ENCODE data around the gene ATP2C2. TPM values are rescaled to one million over a fixed set of nuclear protein-coding genes. Genes with fewer than 3 reads are reported as not detected.
A peak's percentile ranks its signal among the peaks of the same experiment; 100 is the strongest.

Gene ATP2C2
- total RNA-seq, 1 donor from 2014 or later, result 6.8 TPM

- peaks cover 48% of the 10 kb centered on the region for H3K36me3 Mint-ChIP-seq (ENCODE audit: insufficient read depth)
- H3K27ac Mint-ChIP-seq, result no peak overlapping the region
- H3K4me3 Mint-ChIP-seq (ENCODE audit: low read depth), result no peak overlapping the region
Measured at GRCh38 chr16:84471316-84471715, 103.0 kb downstream of the ATP2C2 start.

GRCh38 chr16:84471966-84472365 lies 103.6 kb downstream of the ATP2C2 start:
- Mint-ChIP-seq H3K4me1 (ENCODE audit: low read depth) (peaks cover 7% of the 10 kb centered on the region), H3K27ac (no peak overlapping the region), H3K36me3 (ENCODE audit: insufficient read depth) (peaks cover 42% of the 10 kb centered on the region), H3K27me3 (no peaks in the 10 kb centered on the region), H3K4me3 (ENCODE audit: low read depth) (no peak overlapping the region), H3K9me3 (ENCODE audit: low read depth) (peaks cover 24% of the 10 kb centered on the region)
- no peak for DNase-seq (ENCODE audit: low spot score, unreplicated experiment)
- no peak for TF ChIP-seq CTCF (IDR thresholded peaks at IDR 0.05; ENCODE audit: unreplicated experiment)

More at GRCh38 chr16:84471316-84471715, 103.0 kb downstream of the ATP2C2 start:
- TF ChIP-seq CTCF (IDR thresholded peaks at IDR 0.05; ENCODE audit: unreplicated experiment), result no peak
- Mint-ChIP-seq H3K27me3 (no peaks in the 10 kb centered on the region), H3K9me3 (ENCODE audit: low read depth) (peaks cover 29% of the 10 kb centered on the region), H3K4me1 (ENCODE audit: low read depth) (peaks cover 7% of the 10 kb centered on the region)
- DNase-seq (ENCODE audit: low spot score, unreplicated experiment), result no peak

- Mint-ChIP-seq H3K27ac (peak overlapping the region; percentile 89), H3K9me3 (ENCODE audit: low read depth) (peaks cover 15% of the 10 kb centered on the region), H3K36me3 (ENCODE audit: insufficient read depth) (peaks cover 34% of the 10 kb centered on the region), H3K27me3 (no peaks in the 10 kb centered on the region), H3K4me3 (ENCODE audit: low read depth) (no peak overlapping the region), H3K4me1 (ENCODE audit: low read depth) (peaks cover 7% of the 10 kb centered on the region)
- no peak for TF ChIP-seq CTCF (IDR thresholded peaks at IDR 0.05; ENCODE audit: unreplicated experiment)
- no peak for DNase-seq (ENCODE audit: low spot score, unreplicated experiment)
Measured at GRCh38 chr16:84475643-84476240, 107.4 kb downstream of the ATP2C2 start.

GRCh38 chr16:84476401-84476800 lies 108.1 kb downstream of the ATP2C2 start:
- no peak overlapping the region for H3K27ac Mint-ChIP-seq
- H3K27me3 Mint-ChIP-seq, result no peaks in the 10 kb centered on the region
- no peak for TF ChIP-seq CTCF (IDR thresholded peaks at IDR 0.05; ENCODE audit: unreplicated experiment)
- peaks cover 15% of the 10 kb centered on the region for H3K9me3 Mint-ChIP-seq (ENCODE audit: low read depth)
- no peak overlapping the region for H3K4me3 Mint-ChIP-seq (ENCODE audit: low read depth)
- DNase-seq (ENCODE audit: low spot score, unreplicated experiment), result no peak
- H3K36me3 Mint-ChIP-seq (ENCODE audit: insufficient read depth), result peaks cover 32% of the 10 kb centered on the region
- peaks cover 7% of the 10 kb centered on the region for H3K4me1 Mint-ChIP-seq (ENCODE audit: low read depth)

GRCh38 chr16:84477661-84478060 lies 109.3 kb downstream of the ATP2C2 start:
- DNase-seq (ENCODE audit: low spot score, unreplicated experiment), result no peak
- peaks cover 7% of the 10 kb centered on the region for H3K4me1 Mint-ChIP-seq (ENCODE audit: low read depth)
- H3K27ac Mint-ChIP-seq, result no peak overlapping the region
- H3K36me3 Mint-ChIP-seq (ENCODE audit: insufficient read depth), result peaks cover 27% of the 10 kb centered on the region
- H3K4me3 Mint-ChIP-seq (ENCODE audit: low read depth), result no peak overlapping the region
- no peaks in the 10 kb centered on the region for H3K27me3 Mint-ChIP-seq
- H3K9me3 Mint-ChIP-seq (ENCODE audit: low read depth), result peaks cover 14% of the 10 kb centered on the region
- TF ChIP-seq CTCF (IDR thresholded peaks at IDR 0.05; ENCODE audit: unreplicated experiment), result no peak
